Skeletal muscle tissue (tissue), 4 donors: ENCODE data around the gene C2CD4C. TPM values are rescaled to one million over a fixed set of nuclear protein-coding genes. Genes with fewer than 3 reads are reported as not detected.
A peak's percentile ranks its signal among the peaks of the same experiment; 100 is the strongest.

Source experiments
- H3K27ac ChIP-seq: one replicate; pipeline ENCODE4 v1.7.0; 2013; ENCODE audit warnings: mild to moderate bottlenecking, low read depth, low read length, inconsistent platforms
- H3K27me3 ChIP-seq, 3 donors: one replicate each; pipeline ENCODE4 v1.7.0; 2013; ENCODE audit warnings: low read length in 3 of 3; ENCODE audit not compliant: control insufficient read depth in 3 of 3, insufficient read depth in 3 of 3
- H3K36me3 ChIP-seq, 3 donors: one replicate each; pipeline ENCODE4 v1.7.0; 2013; ENCODE audit warnings: low read length in 3 of 3; ENCODE audit not compliant: control insufficient read depth in 3 of 3, insufficient read depth in 3 of 3
- H3K4me1 ChIP-seq, 3 donors: one replicate each; pipeline ENCODE4 v1.7.0; 2013; ENCODE audit warnings: low read length in 3 of 3, mild to moderate bottlenecking in 3 of 3; ENCODE audit not compliant: control insufficient read depth in 3 of 3, insufficient read depth in 3 of 3
- H3K4me3 ChIP-seq, 3 donors: one replicate each; pipeline ENCODE4 v1.7.0; 2013; ENCODE audit warnings: low read length in 3 of 3
- H3K9ac ChIP-seq, 3 donors: one replicate each; pipeline ENCODE4 v1.7.0; 2013; ENCODE audit warnings: low read length in 3 of 3, mild to moderate bottlenecking in 3 of 3, moderate library complexity in 2 of 3, low read depth in 1 of 3
- H3K9me3 ChIP-seq, 3 donors: one replicate each; pipeline ENCODE4 v1.7.0; 2013; ENCODE audit warnings: low read length in 3 of 3; ENCODE audit not compliant: control insufficient read depth in 3 of 3
- total RNA-seq: library from RNA; depleted of rRNA; stranded (reverse); fragments of >200 nt; gene quantifications from one replicate; pipeline ENCODE4 v1.2.3, GENCODE V29; 2014
- donor health status: Osteomylitis.

Gene C2CD4C
- total RNA-seq, 1 donor from 2014 or later, result 0.52 TPM

DNA sequence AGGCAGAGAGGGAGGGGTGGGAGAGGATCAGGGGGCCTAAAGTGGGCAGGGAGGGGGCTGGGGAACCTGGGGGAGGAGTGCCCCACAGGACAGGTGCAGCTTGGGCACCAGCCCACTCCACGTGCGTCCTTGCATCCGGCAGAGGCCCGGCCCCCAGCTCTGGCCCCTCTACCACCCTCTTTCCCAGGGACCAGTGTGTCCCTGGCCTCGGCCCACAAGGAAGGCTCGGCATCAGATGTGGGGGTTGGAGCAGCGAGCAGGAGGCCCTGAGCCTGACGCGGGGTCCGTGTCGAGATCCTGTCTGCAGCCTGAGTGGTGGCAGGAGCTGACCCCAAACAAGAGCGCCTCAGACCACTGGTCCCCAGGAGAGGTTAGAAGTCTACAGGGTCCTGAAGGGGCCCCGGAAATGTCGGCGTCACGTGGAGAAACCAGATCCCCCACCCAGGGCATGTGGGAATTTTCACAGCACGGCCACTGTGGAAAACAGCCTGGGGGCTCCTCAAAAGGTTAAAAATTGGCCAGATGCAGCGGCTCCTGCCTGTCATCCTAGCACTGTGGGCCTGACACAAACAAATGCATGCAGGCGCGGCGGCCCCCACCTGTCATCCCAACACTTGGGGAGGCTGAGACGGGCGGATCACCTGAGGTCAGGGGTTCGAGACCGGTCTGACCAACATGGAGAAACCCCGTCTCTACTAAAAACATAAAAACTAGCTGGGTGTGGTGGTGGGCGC lies 30.4 kb upstream of the C2CD4C start:
- Histone ChIP-seq H3K9me3 (no peaks in the 10 kb centered on the region), H3K36me3 (peaks cover 0 to 4% (median 2%) of the 10 kb centered on the region in 3 donors), H3K4me3 (no peak overlapping the region), H3K27ac (no peak overlapping the region), H3K27me3 (peaks cover 3 to 16% (median 13%) of the 10 kb centered on the region in 3 donors), H3K9ac (no peak overlapping the region), H3K4me1 (peaks cover 5 to 14% (median 10%) of the 10 kb centered on the region in 3 donors)

DNA sequence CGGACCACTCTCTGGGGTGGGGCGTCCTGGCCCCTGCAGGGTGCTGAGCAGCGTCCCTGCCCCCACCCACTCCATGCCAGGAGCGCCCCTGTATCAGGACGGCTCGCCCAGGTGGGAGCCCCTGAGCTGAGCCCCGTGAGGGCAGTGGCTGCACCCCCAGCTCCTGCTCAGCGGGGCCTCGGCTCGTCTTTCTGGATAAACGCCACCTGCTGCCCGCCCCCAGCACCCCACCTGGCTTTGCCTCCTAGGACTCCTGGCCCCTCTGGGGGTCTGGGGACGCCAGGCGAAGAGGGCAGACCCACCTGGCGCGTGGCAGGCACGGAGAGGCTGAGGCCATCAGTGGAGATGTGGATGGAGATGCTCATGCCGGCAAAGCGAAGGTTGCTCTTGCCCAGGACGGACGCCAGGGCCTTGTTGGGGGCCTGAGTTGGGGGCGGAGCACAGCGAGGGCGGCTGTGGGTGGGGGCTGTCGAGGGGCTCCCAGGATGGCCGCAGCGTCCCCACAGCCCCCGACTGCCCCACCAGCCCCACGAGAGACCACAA lies 29.5 kb upstream of the C2CD4C start:
- H3K4me1 ChIP-seq, result peaks cover 5 to 14% (median 10%) of the 10 kb centered on the region in 3 donors
- H3K27ac ChIP-seq, result no peak overlapping the region
- H3K4me3 ChIP-seq, result no peak overlapping the region

DNA sequence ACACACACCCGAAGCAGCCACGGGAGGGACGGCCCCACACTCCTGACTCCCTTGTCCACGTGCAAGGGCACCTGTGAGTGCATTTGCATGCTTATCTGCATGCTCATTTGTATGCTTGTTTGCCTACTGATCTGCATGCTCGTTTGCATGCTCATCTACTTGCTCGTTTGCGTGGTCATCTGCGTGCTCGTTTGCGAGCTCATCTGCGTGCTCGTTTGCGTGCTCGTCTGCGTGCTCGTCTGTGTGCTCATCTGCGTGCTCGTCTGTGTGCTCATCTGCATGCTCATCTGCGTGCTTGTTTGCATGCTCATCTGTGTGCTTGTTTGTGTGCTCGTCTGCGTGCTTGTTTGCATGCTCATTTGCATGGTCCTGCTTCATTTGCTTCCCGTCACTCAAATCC lies 28.1 kb upstream of the C2CD4C start:
- Histone ChIP-seq H3K27ac (no peak overlapping the region), H3K4me3 (no peak overlapping the region), H3K36me3 (peaks cover 0 to 4% (median 4%) of the 10 kb centered on the region in 3 donors), H3K27me3 (peaks cover 3 to 16% (median 13%) of the 10 kb centered on the region in 3 donors), H3K9ac (no peak overlapping the region), H3K4me1 (peaks cover 5 to 14% (median 10%) of the 10 kb centered on the region in 3 donors), H3K9me3 (peaks cover 0 to 2% (median 0%) of the 10 kb centered on the region in 3 donors)

More for the DNA sequence above, 29.5 kb upstream of the C2CD4C start:
- Histone ChIP-seq H3K27me3 (peaks cover 3 to 16% (median 13%) of the 10 kb centered on the region in 3 donors), H3K9me3 (peaks cover 0 to 2% (median 0%) of the 10 kb centered on the region in 3 donors), H3K9ac (no peak overlapping the region), H3K36me3 (peaks cover 0 to 4% (median 4%) of the 10 kb centered on the region in 3 donors)

GRCh38 chr19:436413-436950 lies 27.5 kb upstream of the C2CD4C start:
- Histone ChIP-seq H3K9ac (no peak overlapping the region), H3K9me3 (peaks cover 0 to 2% (median 0%) of the 10 kb centered on the region in 3 donors), H3K4me1 (peaks cover 5 to 14% (median 10%) of the 10 kb centered on the region in 3 donors), H3K4me3 (no peak overlapping the region), H3K36me3 (peaks cover 0 to 4% (median 2%) of the 10 kb centered on the region in 3 donors), H3K27me3 (peaks cover 3 to 16% (median 13%) of the 10 kb centered on the region in 3 donors), H3K27ac (no peak overlapping the region)

DNA sequence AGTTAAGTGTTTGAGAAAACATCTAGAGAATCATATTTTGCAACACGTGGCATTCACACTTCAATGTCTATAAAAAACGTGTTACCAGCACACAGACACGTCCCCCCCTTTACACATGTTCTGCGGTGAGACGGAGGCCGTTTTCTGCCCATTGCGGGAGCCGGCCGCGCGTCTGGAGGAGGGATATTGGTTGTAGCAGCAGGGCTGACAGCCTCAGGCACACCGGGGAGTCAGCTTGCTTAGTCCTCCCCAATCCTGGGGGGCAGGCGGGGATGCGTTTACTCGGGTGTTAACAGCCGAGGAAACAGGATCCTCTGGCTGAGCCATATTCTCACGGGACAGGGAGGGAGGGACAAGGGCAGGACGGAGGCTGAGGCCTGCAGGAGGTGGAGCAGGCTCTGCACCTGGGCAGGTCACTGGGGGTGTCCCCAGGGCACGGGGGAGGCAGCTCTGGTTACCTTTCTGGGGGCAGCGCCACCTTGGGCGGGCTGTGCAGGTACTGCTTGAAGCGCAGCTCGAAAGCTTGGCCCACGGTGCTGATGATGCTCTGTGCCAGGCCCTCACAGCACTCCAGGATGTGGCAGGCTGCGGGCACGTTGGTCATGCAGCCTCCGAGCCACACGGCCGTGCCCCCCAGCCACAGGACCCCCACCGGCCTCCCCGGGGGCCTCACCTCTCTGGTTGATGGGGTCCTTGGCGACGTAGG lies 26.9 kb upstream of the C2CD4C start:
- peaks cover 0 to 4% (median 2%) of the 10 kb centered on the region in 3 donors for H3K36me3 ChIP-seq
- peak overlapping the region in 1 of 3 donors; percentile 33 for H3K9ac ChIP-seq
- H3K9me3 ChIP-seq, result peaks cover 0 to 2% (median 0%) of the 10 kb centered on the region in 3 donors
- H3K27me3 ChIP-seq, result peaks cover 0 to 12% (median 7%) of the 10 kb centered on the region in 3 donors
- peak overlapping the region in 1 of 3 donors; percentile 13 for H3K4me3 ChIP-seq
- peak overlapping the region; percentile 30 for H3K27ac ChIP-seq
- peaks cover 5 to 10% (median 10%) of the 10 kb centered on the region in 3 donors for H3K4me1 ChIP-seq

DNA sequence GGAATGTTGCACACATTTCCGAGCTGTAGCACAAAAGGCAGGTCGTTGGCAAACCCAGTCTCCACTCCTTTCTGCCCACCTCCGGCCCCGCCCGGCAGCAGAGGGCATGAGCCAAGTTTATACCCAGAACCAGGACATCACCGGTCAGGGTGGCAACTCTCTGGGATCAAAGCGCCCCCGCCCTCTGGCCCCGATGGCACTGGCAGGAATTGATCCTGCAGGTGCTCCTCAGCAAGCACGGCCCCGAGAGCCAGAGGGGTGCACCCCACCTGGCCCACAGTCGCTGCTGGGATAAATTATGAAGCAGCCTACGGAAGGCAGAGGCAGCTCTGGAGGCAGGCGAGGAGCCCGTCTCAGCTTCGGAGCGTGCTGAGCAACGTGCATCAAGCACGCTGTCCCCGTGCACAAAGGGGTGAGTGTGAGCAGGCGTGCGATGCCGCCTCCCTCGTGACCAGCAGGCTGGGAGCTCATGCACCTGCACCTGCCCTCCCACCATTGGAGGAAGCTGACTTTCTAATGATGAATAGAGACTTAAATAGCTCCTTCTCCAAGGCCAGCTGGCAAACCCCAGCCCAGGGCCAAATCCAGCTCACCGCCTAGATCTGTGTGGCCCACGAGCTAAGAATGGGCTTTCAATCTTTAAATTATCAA lies 26.2 kb upstream of the C2CD4C start:
- Histone ChIP-seq H3K27me3 (peaks cover 0 to 6% (median 0%) of the 10 kb centered on the region in 3 donors), H3K4me3 (no peak overlapping the region), H3K36me3 (peaks cover 0 to 4% (median 2%) of the 10 kb centered on the region in 3 donors), H3K27ac (peak overlapping the region; percentile 30), H3K9ac (peak overlapping the region in 1 of 3 donors; percentile 33), H3K9me3 (peaks cover 0 to 2% (median 0%) of the 10 kb centered on the region in 3 donors), H3K4me1 (peaks cover 5 to 10% (median 10%) of the 10 kb centered on the region in 3 donors)

DNA sequence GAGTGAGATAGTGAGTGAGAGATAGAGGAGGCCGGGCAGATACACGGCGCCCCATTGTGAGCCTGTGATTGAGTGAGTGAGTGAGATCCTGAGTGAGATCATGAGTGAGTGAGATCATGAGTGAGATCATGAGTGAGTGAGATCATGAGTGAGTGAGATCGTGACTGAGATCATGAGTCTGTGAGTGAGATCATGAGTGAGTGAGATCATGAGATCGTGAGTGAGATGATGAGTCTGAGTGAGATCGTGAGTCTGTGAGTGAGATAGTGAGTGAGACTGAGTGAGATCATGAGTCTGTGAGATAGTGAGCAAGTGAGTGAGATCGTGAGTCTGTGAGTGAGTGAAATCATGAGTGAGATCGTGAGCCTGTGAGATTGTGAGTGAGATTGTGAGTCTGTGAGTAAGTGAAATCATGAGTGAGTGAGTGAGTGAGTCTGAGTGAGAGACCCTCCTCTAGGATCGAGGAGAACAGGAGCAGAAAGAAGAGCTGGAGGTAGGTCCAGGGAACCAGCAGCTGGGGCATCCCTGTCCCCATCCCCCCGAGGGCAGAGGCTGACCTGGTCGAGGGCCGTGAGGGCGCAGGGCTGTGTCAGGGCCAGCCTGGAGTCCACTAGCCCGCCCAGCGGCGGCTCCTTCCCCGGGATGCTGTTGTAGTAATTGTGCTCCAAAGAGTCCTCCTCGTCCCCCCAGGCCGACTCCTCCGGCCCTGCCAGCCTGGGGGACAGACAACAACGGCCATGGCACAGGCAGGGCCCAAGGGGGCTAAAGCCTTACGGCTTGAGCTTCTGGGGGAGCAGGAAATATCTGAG lies 25.4 kb upstream of the C2CD4C start:
- peaks cover 0 to 8% (median 4%) of the 10 kb centered on the region in 3 donors for H3K36me3 ChIP-seq
- peaks cover 0 to 2% (median 0%) of the 10 kb centered on the region in 3 donors for H3K9me3 ChIP-seq
- peaks cover 5 to 10% (median 10%) of the 10 kb centered on the region in 3 donors for H3K4me1 ChIP-seq
- no peak overlapping the region for H3K9ac ChIP-seq
- no peak overlapping the region for H3K27ac ChIP-seq
- H3K4me3 ChIP-seq, result no peak overlapping the region
- H3K27me3 ChIP-seq, result peaks cover 0 to 3% (median 0%) of the 10 kb centered on the region in 3 donors

- peaks cover 0 to 8% (median 6%) of the 10 kb centered on the region in 3 donors for H3K36me3 ChIP-seq
- H3K27me3 ChIP-seq, result peaks cover 0 to 3% (median 0%) of the 10 kb centered on the region in 3 donors
- H3K9me3 ChIP-seq, result peaks cover 0 to 2% (median 0%) of the 10 kb centered on the region in 3 donors
- H3K9ac ChIP-seq, result no peak overlapping the region
- H3K4me1 ChIP-seq, result peaks cover 1 to 11% (median 5%) of the 10 kb centered on the region in 3 donors
- H3K27ac ChIP-seq, result no peak overlapping the region
- no peak overlapping the region for H3K4me3 ChIP-seq
Measured at GRCh38 chr19:430701-431100, 21.8 kb upstream of the C2CD4C start.
